ENCODE results near the gene TRMT10B.

GRCh38 chr9:37760416-37761161 is 7.0 kb downstream of the TRMT10B start:
- TF ChIP-seq, protein P1, sequence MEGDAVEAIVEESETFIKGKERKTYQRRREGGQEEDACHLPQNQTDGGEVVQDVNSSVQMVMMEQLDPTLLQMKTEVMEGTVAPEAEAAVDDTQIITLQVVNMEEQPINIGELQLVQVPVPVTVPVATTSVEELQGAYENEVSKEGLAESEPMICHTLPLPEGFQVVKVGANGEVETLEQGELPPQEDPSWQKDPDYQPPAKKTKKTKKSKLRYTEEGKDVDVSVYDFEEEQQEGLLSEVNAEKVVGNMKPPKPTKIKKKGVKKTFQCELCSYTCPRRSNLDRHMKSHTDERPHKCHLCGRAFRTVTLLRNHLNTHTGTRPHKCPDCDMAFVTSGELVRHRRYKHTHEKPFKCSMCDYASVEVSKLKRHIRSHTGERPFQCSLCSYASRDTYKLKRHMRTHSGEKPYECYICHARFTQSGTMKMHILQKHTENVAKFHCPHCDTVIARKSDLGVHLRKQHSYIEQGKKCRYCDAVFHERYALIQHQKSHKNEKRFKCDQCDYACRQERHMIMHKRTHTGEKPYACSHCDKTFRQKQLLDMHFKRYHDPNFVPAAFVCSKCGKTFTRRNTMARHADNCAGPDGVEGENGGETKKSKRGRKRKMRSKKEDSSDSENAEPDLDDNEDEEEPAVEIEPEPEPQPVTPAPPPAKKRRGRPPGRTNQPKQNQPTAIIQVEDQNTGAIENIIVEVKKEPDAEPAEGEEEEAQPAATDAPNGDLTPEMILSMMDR (conservative IDR thresholded peaks at IDR 0.05 in 1 of 2, IDR thresholded peaks at IDR 0.05 in 1 of 2; ENCODE audit: low read depth in 1 of 2, low read length in 2 of 2) = no peak
- TF ChIP-seq EZH2 (IDR thresholded peaks at IDR 0.05; ENCODE audit: low read length, missing control alignments) = no peak

Data from fibroblast of lung (primary cell).